GM23338 (cell line): ENCODE measurements around the gene OPN4. TPM values are rescaled to one million over a fixed set of nuclear protein-coding genes. Genes with fewer than 3 reads are reported as not detected.

Experiments used
- ATAC-seq: fragments of 200-7000 bp; cut with Tn5 transposase; 3 replicates; pipeline ENCODE4 v1.9.1; 2020
- DNase-seq: peaks from one replicate; pipeline ENCODE4 v3.0.0-alpha.2; 2015; ENCODE audit warnings: low spot score
- H2AFZ ChIP-seq: fragments of 200-600 bp; sonication (generic); 2 replicates; pipeline ENCODE4 v1.8.0; 2016; ENCODE audit warnings: antibody characterized with exemption, mild to moderate bottlenecking, moderate library complexity
- H3F3A ChIP-seq: fragments of 200-600 bp; sonication (generic); replicated peaks from 2 replicates; pipeline ENCODE4 v1.8.0; 2017; ENCODE audit warnings: antibody characterized with exemption, mixed run types, low read depth
- H3K27ac ChIP-seq: fragments of 200-600 bp; sonication (generic); 2 replicates; pipeline ENCODE4 v1.6.1; 2016; ENCODE audit warnings: low read depth
- H3K27me3 ChIP-seq: fragments of 200-600 bp; sonication (generic); 2 replicates; pipeline ENCODE4 v1.8.0; 2016; ENCODE audit warnings: mild to moderate bottlenecking, mixed run types, moderate library complexity; ENCODE audit not compliant: insufficient read depth
- H3K36me3 ChIP-seq: fragments of 200-600 bp; sonication (generic); 2 replicates; pipeline ENCODE4 v1.8.0; 2016; ENCODE audit warnings: mild to moderate bottlenecking; ENCODE audit not compliant: insufficient read depth
- H3K4me1 ChIP-seq: fragments of 200-600 bp; sonication (generic); 2 replicates; pipeline ENCODE4 v1.8.0; 2016; ENCODE audit warnings: mild to moderate bottlenecking, moderate library complexity; ENCODE audit not compliant: insufficient read depth
- H3K4me2 ChIP-seq: fragments of 200-600 bp; sonication (generic); 2 replicates; pipeline ENCODE4 v1.7.1; 2017; ENCODE audit warnings: mixed run types
- H3K4me3 ChIP-seq: fragments of 200-600 bp; sonication (generic); 2 replicates; pipeline ENCODE4 v1.6.1; 2016; ENCODE audit warnings: mixed run types
- H3K79me2 ChIP-seq: fragments of 200-600 bp; sonication (generic); replicated peaks from 2 replicates; pipeline ENCODE4 v1.8.0; 2017; ENCODE audit warnings: mild to moderate bottlenecking; ENCODE audit not compliant: insufficient read depth
- H3K9me2 ChIP-seq: fragments of 200-600 bp; sonication (generic); 2 replicates; pipeline ENCODE4 v1.8.0; 2017; ENCODE audit not compliant: insufficient read depth
- H4K20me1 ChIP-seq: fragments of 200-600 bp; sonication (generic); replicated peaks from 2 replicates; pipeline ENCODE4 v1.8.0; 2017; ENCODE audit warnings: mild to moderate bottlenecking; ENCODE audit not compliant: insufficient read depth
- H3K27ac Mint-ChIP-seq: 2 replicates; pipeline ENCODE4 v1.8.0; 2020; ENCODE audit warnings: inconsistent platforms, mild to moderate bottlenecking, moderate library complexity, mixed read lengths
- H3K27me3 Mint-ChIP-seq: 3 replicates; pipeline ENCODE4 v1.8.0; 2022; ENCODE audit warnings: low read depth, mild to moderate bottlenecking, moderate library complexity, mixed read lengths, inconsistent platforms; ENCODE audit not compliant: insufficient read depth, poor library complexity
- H3K36me3 Mint-ChIP-seq: 3 replicates; pipeline ENCODE4 v1.8.0; 2021; ENCODE audit warnings: low read depth, mild to moderate bottlenecking, inconsistent platforms, moderate library complexity, mixed read lengths
- H3K4me1 Mint-ChIP-seq: 3 replicates; pipeline ENCODE4 v1.8.0; 2020; ENCODE audit warnings: mild to moderate bottlenecking, inconsistent platforms, mixed read lengths
- H3K4me3 Mint-ChIP-seq: 3 replicates; pipeline ENCODE4 v1.8.0; 2021; ENCODE audit warnings: moderate library complexity, mild to moderate bottlenecking, inconsistent platforms, mixed read lengths
- H3K9me3 Mint-ChIP-seq: 3 replicates; pipeline ENCODE4 v1.8.0; 2020; ENCODE audit warnings: moderate library complexity, mild to moderate bottlenecking, inconsistent platforms, mixed read lengths
- EZH2phosphoT487 ChIP-seq: fragments of 200-600 bp; sonication (generic); IDR thresholded peaks from one replicate; pipeline ENCODE4 v1.8.1; 2018; ENCODE audit warnings: antibody characterized with exemption; ENCODE audit not compliant: unreplicated experiment
- JUNB ChIP-seq: IDR thresholded peaks from one replicate; pipeline ENCODE4 v1.6.1; 2016; ENCODE audit warnings: antibody characterized with exemption; ENCODE audit not compliant: unreplicated experiment
- NANOG ChIP-seq: IDR thresholded peaks from 2 replicates; pipeline ENCODE4 v1.6.1; 2016; ENCODE audit warnings: antibody characterized with exemption, borderline replicate concordance
- POLR2AphosphoS5 ChIP-seq: IDR thresholded peaks from 2 replicates; pipeline ENCODE4 v1.6.1; 2016; ENCODE audit warnings: antibody characterized with exemption, low read depth
- STAT1 ChIP-seq: IDR thresholded peaks from one replicate; pipeline ENCODE4 v1.6.1; 2016; ENCODE audit warnings: antibody characterized with exemption; ENCODE audit not compliant: unreplicated experiment
- ZNF114 ChIP-seq: fragments of 250-450 bp; sonication (Bioruptor Pico); IDR thresholded peaks from 2 replicates; pipeline ENCODE4 v1.5.0; 2020; ENCODE audit warnings: mild to moderate bottlenecking, moderate library complexity
- ZNF331 ChIP-seq: fragments of 250-450 bp; sonication (Bioruptor Pico); IDR thresholded peaks from 2 replicates; pipeline ENCODE4 v1.5.0; 2020; ENCODE audit warnings: low read depth, mild to moderate bottlenecking, moderate library complexity
- ZNF462 ChIP-seq: fragments of 250-450 bp; sonication (Bioruptor Pico); IDR thresholded peaks from 2 replicates; pipeline ENCODE4 v1.5.0; 2020; ENCODE audit warnings: mild to moderate bottlenecking, moderate library complexity
- polyA plus RNA-seq: library from polyadenylated mRNA; unstranded; fragments of >200 nt; fragmentation: Nextera tagmentation; extraction: Ambion mirVana; gene quantifications from 2 replicates; pipeline ENCODE4 v1.2.1, GENCODE V29; 2016
- total RNA-seq: library from RNA; depleted of rRNA; stranded (reverse); fragments of >200 nt; shearing (Covaris generic); gene quantifications from 2 replicates; pipeline ENCODE4 v1.2.3, GENCODE V29; 2014
- TF ChIP-seq, protein P1 (sequence below), 2 experiments: fragments of 200-600 bp in 1 of 2; sonication (generic) in 1 of 2; conservative IDR thresholded peaks; 2 replicates each; pipeline versions ENCODE4 v1.5.1 to v1.6.1; 2016 to 2017; ENCODE audit warnings: antibody characterized with exemption in 2 of 2, low read depth in 2 of 2, mild to moderate bottlenecking in 2 of 2, moderate library complexity in 1 of 2
- TF ChIP-seq, protein P2 (sequence below): IDR thresholded peaks from one replicate; pipeline ENCODE4 v1.6.1; 2018; ENCODE audit warnings: antibody characterized with exemption; ENCODE audit not compliant: unreplicated experiment

The OPN4 gene
- total and polyA plus RNA-seq, 2 experiments from 2014 or later: not detected

- no peaks in the 10 kb centered on the region for H3K36me3 ChIP-seq
- Mint-ChIP-seq H3K4me1 (no peaks in the 10 kb centered on the region), H3K27ac (no peak overlapping the region), H3K4me3 (no peak overlapping the region), H3K9me3 (peaks cover 2% of the 10 kb centered on the region; the same call in 2 of the 3 replicates), H3K36me3 (no peaks in the 10 kb centered on the region), H3K27me3 (no peaks in the 10 kb centered on the region)
- no peaks in the 10 kb centered on the region for H3K4me1 ChIP-seq
- H3K27me3 ChIP-seq: no peaks in the 10 kb centered on the region
- H2AFZ ChIP-seq: 0 out of 2 replicates have a peak overlapping the region, but pooled peaks have one; percentile 69
- no peak overlapping the region for H3K4me3 ChIP-seq
- no peak for DNase-seq
- TF ChIP-seq, protein P1, sequence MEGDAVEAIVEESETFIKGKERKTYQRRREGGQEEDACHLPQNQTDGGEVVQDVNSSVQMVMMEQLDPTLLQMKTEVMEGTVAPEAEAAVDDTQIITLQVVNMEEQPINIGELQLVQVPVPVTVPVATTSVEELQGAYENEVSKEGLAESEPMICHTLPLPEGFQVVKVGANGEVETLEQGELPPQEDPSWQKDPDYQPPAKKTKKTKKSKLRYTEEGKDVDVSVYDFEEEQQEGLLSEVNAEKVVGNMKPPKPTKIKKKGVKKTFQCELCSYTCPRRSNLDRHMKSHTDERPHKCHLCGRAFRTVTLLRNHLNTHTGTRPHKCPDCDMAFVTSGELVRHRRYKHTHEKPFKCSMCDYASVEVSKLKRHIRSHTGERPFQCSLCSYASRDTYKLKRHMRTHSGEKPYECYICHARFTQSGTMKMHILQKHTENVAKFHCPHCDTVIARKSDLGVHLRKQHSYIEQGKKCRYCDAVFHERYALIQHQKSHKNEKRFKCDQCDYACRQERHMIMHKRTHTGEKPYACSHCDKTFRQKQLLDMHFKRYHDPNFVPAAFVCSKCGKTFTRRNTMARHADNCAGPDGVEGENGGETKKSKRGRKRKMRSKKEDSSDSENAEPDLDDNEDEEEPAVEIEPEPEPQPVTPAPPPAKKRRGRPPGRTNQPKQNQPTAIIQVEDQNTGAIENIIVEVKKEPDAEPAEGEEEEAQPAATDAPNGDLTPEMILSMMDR (conservative IDR thresholded peaks at IDR 0.05; ENCODE audit: low read depth in 2 of 2): peak; percentile 8 to 17; a peak in 1 of 4 replicates
- no peak for TF ChIP-seq ZNF114
- H3F3A ChIP-seq: no peaks in the 10 kb centered on the region
- H3K9me2 ChIP-seq: peaks cover 4% of the 10 kb centered on the region; the same call in 1 of the 2 replicates
- ATAC-seq: no peak
- no peak overlapping the region for H3K27ac ChIP-seq
- H3K4me2 ChIP-seq: no peak overlapping the region
- no peaks in the 10 kb centered on the region for H4K20me1 ChIP-seq
- no peaks in the 10 kb centered on the region for H3K79me2 ChIP-seq
Observed at GRCh38 chr10:86611386-86611785, 43.0 kb upstream of the OPN4 start.

DNA sequence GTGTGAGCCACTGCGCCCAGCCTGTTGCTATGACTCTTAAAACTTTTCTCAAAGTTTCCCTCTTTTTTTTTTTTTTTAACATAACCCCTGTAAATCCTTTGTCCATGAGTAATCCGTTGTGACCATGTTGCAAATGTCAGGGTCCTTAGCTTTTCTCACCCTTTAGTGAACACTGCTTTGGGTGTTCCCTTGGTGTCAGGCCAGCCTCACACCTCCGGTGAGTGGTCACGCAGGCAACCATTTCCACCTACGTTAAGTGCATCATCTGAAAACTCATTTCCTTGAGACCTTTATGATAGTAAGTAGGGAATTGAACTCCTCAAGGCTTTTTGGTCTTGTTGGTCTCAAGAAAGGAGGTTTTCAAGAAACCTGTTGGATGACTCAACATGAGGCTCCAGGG, 41.3 kb upstream of the OPN4 start:
- no peak overlapping the region for H2AFZ ChIP-seq
- no peaks in the 10 kb centered on the region for H4K20me1 ChIP-seq
- Mint-ChIP-seq H3K27me3 (no peaks in the 10 kb centered on the region), H3K9me3 (peaks cover 2% of the 10 kb centered on the region; the same call in 2 of the 3 replicates), H3K4me3 (no peak overlapping the region), H3K4me1 (no peaks in the 10 kb centered on the region), H3K27ac (no peak overlapping the region), H3K36me3 (no peaks in the 10 kb centered on the region)
- no peaks in the 10 kb centered on the region for H3K36me3 ChIP-seq
- no peak overlapping the region for H3K27ac ChIP-seq
- H3K27me3 ChIP-seq: no peaks in the 10 kb centered on the region
- no peak overlapping the region for H3K4me2 ChIP-seq
- no peaks in the 10 kb centered on the region for H3K4me1 ChIP-seq
- no peaks in the 10 kb centered on the region for H3F3A ChIP-seq
- ATAC-seq: no peak
- no peaks in the 10 kb centered on the region for H3K79me2 ChIP-seq
- H3K9me2 ChIP-seq: peaks cover 4% of the 10 kb centered on the region; the same call in 1 of the 2 replicates
- H3K4me3 ChIP-seq: no peak overlapping the region
- no peak for DNase-seq
- TF ChIP-seq NANOG (no peak), STAT1 (no peak), ZNF331 (CRISPR knock-in tag) (no peak), JUNB (no peak), ZNF462 (no peak), POLR2AphosphoS5 (no peak), EZH2phosphoT487 (no peak)
- TF ChIP-seq, protein P2, sequence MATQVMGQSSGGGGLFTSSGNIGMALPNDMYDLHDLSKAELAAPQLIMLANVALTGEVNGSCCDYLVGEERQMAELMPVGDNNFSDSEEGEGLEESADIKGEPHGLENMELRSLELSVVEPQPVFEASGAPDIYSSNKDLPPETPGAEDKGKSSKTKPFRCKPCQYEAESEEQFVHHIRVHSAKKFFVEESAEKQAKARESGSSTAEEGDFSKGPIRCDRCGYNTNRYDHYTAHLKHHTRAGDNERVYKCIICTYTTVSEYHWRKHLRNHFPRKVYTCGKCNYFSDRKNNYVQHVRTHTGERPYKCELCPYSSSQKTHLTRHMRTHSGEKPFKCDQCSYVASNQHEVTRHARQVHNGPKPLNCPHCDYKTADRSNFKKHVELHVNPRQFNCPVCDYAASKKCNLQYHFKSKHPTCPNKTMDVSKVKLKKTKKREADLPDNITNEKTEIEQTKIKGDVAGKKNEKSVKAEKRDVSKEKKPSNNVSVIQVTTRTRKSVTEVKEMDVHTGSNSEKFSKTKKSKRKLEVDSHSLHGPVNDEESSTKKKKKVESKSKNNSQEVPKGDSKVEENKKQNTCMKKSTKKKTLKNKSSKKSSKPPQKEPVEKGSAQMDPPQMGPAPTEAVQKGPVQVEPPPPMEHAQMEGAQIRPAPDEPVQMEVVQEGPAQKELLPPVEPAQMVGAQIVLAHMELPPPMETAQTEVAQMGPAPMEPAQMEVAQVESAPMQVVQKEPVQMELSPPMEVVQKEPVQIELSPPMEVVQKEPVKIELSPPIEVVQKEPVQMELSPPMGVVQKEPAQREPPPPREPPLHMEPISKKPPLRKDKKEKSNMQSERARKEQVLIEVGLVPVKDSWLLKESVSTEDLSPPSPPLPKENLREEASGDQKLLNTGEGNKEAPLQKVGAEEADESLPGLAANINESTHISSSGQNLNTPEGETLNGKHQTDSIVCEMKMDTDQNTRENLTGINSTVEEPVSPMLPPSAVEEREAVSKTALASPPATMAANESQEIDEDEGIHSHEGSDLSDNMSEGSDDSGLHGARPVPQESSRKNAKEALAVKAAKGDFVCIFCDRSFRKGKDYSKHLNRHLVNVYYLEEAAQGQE: no peak
